GM12874 (cell line): ENCODE measurements around the gene C20orf144.
A peak's percentile ranks its signal among the peaks of the same experiment; 100 is the strongest.

Source experiments
- CTCF ChIP-seq: IDR thresholded peaks from 2 replicates; pipeline ENCODE4 v1.5.1; 2011; ENCODE audit warnings: low read depth, mild to moderate bottlenecking, control low read depth, low read length, moderate library complexity; ENCODE audit not compliant: insufficient read depth

Gene C20orf144

GRCh38 chr20:33651562-33652048 lies 10.5 kb upstream of the C20orf144 start:
- no peak for TF ChIP-seq CTCF

- TF ChIP-seq CTCF: peak; percentile 88
These were observed 8.8 kb upstream of the C20orf144 start for GRCh38 chr20:33653218-33653899.

GRCh38 chr20:33653900-33654596 lies 8.1 kb upstream of the C20orf144 start:
- no peak for TF ChIP-seq CTCF

GRCh38 chr20:33654680-33655161 lies 7.4 kb upstream of the C20orf144 start:
- no peak for TF ChIP-seq CTCF

GRCh38 chr20:33655164-33655563 lies 7.0 kb upstream of the C20orf144 start:
- TF ChIP-seq CTCF: no peak

GRCh38 chr20:33656010-33656782 lies 5.9 kb upstream of the C20orf144 start:
- no peak for TF ChIP-seq CTCF
